Measurements from ENCODE around the gene CTSO. TPM values are rescaled to one million over a fixed set of nuclear protein-coding genes. Genes with fewer than 3 reads are reported as not detected.

Gene CTSO
- total and polyA plus RNA-seq, 8 donors, result 1.2 to 41.7 (median 5.7) TPM

DNA sequence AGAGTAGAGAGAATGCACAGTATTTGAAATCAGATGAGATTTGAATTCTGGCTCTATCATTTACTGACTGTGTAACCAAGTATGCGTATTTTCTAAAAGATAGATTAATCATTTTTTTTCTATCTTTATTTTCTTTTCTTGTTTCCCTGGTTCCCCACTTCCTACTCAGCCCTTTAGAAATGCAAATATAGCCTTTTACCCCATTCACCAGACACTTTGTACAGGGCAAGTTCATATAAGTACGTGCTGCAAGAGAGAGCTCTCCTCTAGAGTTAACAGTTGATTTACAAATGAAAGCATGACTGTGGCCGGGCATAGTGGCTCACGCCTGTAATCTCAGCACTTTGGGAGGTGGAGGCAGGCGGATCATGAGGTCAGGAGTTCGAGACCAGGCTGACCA is 68.0 kb downstream of the CTSO start:
- intact Hi-C loops (cut with DNase I; ENCODE audit: low total_unique reads), result no loop called here
- TF ChIP-seq POLR2A (IDR thresholded peaks at IDR 0.05) (no peak), POLR2AphosphoS5 (IDR thresholded peaks at IDR 0.05) (no peak), EP300 (IDR thresholded peaks at IDR 0.05) (no peak)
- TF ChIP-seq, protein P1, sequence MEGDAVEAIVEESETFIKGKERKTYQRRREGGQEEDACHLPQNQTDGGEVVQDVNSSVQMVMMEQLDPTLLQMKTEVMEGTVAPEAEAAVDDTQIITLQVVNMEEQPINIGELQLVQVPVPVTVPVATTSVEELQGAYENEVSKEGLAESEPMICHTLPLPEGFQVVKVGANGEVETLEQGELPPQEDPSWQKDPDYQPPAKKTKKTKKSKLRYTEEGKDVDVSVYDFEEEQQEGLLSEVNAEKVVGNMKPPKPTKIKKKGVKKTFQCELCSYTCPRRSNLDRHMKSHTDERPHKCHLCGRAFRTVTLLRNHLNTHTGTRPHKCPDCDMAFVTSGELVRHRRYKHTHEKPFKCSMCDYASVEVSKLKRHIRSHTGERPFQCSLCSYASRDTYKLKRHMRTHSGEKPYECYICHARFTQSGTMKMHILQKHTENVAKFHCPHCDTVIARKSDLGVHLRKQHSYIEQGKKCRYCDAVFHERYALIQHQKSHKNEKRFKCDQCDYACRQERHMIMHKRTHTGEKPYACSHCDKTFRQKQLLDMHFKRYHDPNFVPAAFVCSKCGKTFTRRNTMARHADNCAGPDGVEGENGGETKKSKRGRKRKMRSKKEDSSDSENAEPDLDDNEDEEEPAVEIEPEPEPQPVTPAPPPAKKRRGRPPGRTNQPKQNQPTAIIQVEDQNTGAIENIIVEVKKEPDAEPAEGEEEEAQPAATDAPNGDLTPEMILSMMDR (IDR thresholded peaks at IDR 0.05), result no peak
- Histone ChIP-seq H3K4me3 (no peak overlapping the region), H3K4me1 (no peaks in the 10 kb centered on the region), H3K36me3 (no peaks in the 10 kb centered on the region), H3K27ac (no peak overlapping the region), H3K9me3 (no peaks in the 10 kb centered on the region), H3K27me3 (no peaks in the 10 kb centered on the region)
- 20 to 54% (median 35%) methylated on average over 6 of the region's 6 CpGs for WGBS, 5 donors
- DNase-seq, result peak in 1 of 2 donors; percentile 42

DNA sequence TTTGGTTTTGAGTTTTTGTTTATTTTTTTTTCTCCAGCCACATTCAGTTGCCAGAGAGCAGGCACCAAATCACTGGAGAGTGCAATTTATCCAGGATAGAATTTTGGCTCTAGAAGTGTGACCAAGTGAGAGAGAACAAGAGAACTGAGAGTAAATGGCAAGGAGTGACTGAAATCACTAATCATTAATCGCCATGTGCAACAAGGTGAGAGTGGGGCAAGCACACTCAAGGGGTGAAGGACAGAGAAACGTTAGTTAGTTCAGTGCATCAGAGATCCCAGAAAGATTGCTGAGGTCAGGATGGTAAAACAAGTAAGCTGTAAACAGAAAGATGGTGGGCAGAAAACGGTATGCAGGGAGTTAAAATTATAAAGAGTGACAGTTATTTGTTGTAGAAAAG is 69.8 kb downstream of the CTSO start:
- Histone ChIP-seq H3K9me3 (no peaks in the 10 kb centered on the region), H3K27ac (no peak overlapping the region), H3K4me1 (no peaks in the 10 kb centered on the region), H3K36me3 (no peaks in the 10 kb centered on the region), H3K4me3 (no peak overlapping the region), H3K27me3 (no peaks in the 10 kb centered on the region)
- TF ChIP-seq, protein P1 (IDR thresholded peaks at IDR 0.05), result no peak
- TF ChIP-seq POLR2A (IDR thresholded peaks at IDR 0.05) (no peak), POLR2AphosphoS5 (IDR thresholded peaks at IDR 0.05) (no peak), EP300 (IDR thresholded peaks at IDR 0.05) (no peak)
- WGBS, 5 donors, result 69 to 81% (median 75%) methylated on average over 3 of the region's 3 CpGs
- intact Hi-C loops (cut with DNase I; ENCODE audit: low total_unique reads), result no loop called here
- no peak for DNase-seq

DNA sequence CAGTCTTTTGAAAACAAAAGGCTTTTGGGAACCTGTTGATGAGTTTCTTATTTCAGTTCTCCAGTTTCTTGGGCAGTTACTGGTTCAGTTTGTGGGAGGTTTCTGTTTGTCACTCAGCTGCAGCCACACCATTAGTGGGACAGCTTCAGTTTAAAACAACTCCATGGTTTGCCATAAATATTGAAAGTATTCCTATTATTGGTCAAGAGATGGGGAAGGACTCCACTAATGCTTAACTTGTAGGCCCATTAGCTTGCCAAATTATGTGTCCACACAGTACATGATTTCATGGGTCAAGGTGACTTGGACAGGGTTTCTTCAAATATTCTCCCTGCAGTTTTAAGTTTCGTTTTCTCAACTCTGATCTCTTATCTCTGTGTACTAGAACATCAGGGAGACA is 72.1 kb downstream of the CTSO start:
- Histone ChIP-seq H3K27ac (no peak overlapping the region), H3K4me3 (no peak overlapping the region), H3K4me1 (no peaks in the 10 kb centered on the region), H3K27me3 (no peaks in the 10 kb centered on the region), H3K9me3 (no peaks in the 10 kb centered on the region), H3K36me3 (no peaks in the 10 kb centered on the region)
- intact Hi-C loops (cut with DNase I; ENCODE audit: low total_unique reads), result no loop called here
- DNase-seq, result no peak
- 33 to 47% (median 38%) methylated on average over 1 of the region's 1 CpG for WGBS, 5 donors
- TF ChIP-seq EP300 (IDR thresholded peaks at IDR 0.05) (no peak), POLR2AphosphoS5 (IDR thresholded peaks at IDR 0.05) (no peak), POLR2A (IDR thresholded peaks at IDR 0.05) (no peak)
- TF ChIP-seq, protein P1 (IDR thresholded peaks at IDR 0.05), result no peak

DNA sequence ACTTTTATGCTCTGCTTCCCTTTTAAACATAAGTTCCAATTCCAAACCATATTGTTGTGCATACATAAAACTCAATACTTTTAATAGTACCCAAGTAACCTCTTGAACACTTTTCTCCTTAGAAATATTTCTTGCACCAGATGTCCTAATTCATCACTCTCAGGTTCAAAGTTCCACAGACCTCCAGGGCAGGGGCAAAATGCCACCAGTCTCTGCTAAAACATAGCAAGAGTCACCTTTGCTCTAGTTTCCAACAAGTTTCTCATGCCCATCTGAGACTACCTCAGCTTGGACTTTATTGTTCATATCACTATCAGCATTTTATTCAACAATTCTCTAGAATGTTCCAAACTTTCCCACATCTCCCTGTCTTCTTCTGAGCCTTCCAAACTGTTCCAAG is 73.9 kb downstream of the CTSO start:
- peaks cover 0 to 10% (median 4%) of the 10 kb centered on the region in 4 donors for H3K9me3 ChIP-seq
- H3K36me3 ChIP-seq, result no peaks in the 10 kb centered on the region

DNA sequence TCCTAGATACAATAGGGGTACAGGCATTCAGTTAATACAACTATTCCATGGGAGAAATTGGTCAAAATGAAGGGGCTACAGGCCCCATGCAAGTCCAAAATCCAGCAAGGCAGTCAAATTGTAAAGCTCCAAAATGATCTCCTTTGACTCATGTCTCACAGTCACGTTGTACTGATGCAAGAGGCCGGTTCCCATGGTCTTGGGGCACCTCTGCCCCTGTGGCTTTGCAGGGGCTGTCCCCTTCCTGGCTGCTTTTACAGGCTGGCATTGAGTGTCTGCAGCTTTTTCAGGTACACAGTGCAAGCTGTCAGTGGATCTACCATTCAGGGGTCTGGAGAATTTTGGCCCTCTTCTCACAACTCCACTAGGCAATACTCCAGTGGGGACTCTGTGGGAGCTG is 75.1 kb downstream of the CTSO start:
- Histone ChIP-seq H3K36me3 (no peaks in the 10 kb centered on the region), H3K4me1 (no peaks in the 10 kb centered on the region), H3K4me3 (no peak overlapping the region), H3K9me3 (peaks cover 0 to 10% (median 4%) of the 10 kb centered on the region in 4 donors), H3K27ac (no peak overlapping the region), H3K27me3 (no peaks in the 10 kb centered on the region)
- TF ChIP-seq POLR2AphosphoS5 (IDR thresholded peaks at IDR 0.05) (no peak), EP300 (IDR thresholded peaks at IDR 0.05) (no peak), POLR2A (IDR thresholded peaks at IDR 0.05) (no peak)
- TF ChIP-seq, protein P1 (IDR thresholded peaks at IDR 0.05), result no peak
- no peak for DNase-seq
- intact Hi-C loops (cut with DNase I; ENCODE audit: low total_unique reads), result no loop called here
- WGBS, 5 donors, result 27 to 40% (median 33%) methylated on average over 2 of the region's 2 CpGs

More for the DNA sequence above, 73.9 kb downstream of the CTSO start:
- Histone ChIP-seq H3K27ac (no peak overlapping the region), H3K27me3 (no peaks in the 10 kb centered on the region), H3K4me1 (no peaks in the 10 kb centered on the region), H3K4me3 (no peak overlapping the region)
- DNase-seq, result no peak
- TF ChIP-seq POLR2A (IDR thresholded peaks at IDR 0.05), result no peak
- intact Hi-C loops (cut with DNase I; ENCODE audit: low total_unique reads), result no loop called here

Data from stomach (tissue), 9 donors.